ENCODE data around the gene OR10G3.
"Not testable (repeated sequence)": the region's sequence is repeated elsewhere in the genome, so short reads cannot be mapped to it uniquely, and the experiment has no call there.

OR10G3 gene

DNA sequence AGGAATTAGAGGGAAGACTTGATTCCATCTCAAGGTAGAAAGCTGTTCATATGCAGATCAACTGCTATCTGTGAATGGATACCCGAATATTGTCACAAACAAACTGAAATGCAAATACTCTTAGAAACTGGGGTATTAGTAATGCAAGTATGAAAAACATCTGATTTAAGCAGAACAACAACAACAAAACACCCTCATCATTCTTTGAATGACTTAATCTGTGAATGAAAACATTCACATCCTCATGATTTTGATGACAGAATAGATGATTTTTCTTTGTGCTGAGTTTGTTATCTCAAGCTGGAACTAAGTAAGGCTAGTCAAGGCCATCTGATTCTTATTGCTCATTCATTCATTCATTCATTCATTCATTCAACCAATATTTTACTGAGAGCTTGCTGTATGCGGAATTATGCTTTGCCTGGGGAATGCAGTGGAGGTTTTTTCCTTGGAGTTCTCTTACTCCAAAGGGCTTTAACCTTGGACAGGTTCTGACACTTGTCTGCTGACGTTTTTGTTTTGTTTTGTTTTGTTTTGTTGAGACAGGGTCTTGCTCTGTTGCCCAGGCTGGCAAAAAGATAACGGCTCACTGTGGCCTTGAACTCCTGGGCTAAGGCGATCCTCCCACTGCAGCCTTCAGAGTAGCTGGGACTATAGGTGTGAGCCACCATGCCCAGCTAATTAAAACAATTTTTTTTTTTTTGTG lies 23.3 kb downstream of the OR10G3 start:
- Histone ChIP-seq H3K36me3 (ENCODE audit: control insufficient read depth, low read depth, low read length) (no peaks in the 10 kb centered on the region), H3K27ac (ENCODE audit: low read length) (peak overlapping the region; percentile 94), H3K4me3 (ENCODE audit: low read length) (peak overlapping the region; percentile 10), H3K27me3 (ENCODE audit: control insufficient read depth, insufficient read depth, low read length) (no peaks in the 10 kb centered on the region), H3K9ac (ENCODE audit: low read length) (peak overlapping the region; percentile 82), H3K9me3 (ENCODE audit: control insufficient read depth, low read depth, low read length) (no peaks in the 10 kb centered on the region), H3K4me1 (ENCODE audit: control insufficient read depth, low read depth, low read length) (peaks cover 26% of the 10 kb centered on the region)

DNA sequence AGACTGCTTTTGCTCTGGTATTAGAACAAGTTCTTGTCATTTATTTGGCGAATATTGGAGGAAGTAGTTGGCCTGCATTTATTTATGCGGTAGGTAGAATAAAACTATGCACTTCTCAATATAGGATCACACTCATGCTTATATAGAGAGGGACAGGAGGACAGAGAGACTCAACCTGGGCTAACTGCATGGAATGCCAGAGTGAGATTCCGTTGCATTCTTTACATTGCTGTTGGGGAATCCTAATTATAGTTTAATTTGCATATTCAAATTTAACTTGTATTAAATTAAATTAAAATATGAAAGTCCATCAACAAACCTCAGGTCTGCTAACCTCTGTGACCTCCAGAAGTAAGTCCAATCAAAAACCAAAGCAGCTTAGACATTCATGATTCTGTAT lies 26.6 kb downstream of the OR10G3 start:
- H3K4me1 ChIP-seq (ENCODE audit: control insufficient read depth, low read depth, low read length), result peaks cover 26% of the 10 kb centered on the region
- no peaks in the 10 kb centered on the region for H3K36me3 ChIP-seq (ENCODE audit: control insufficient read depth, low read depth, low read length)
- no peak overlapping the region for H3K4me3 ChIP-seq (ENCODE audit: low read length)
- H3K9me3 ChIP-seq (ENCODE audit: control insufficient read depth, low read depth, low read length), result no peaks in the 10 kb centered on the region
- H3K27ac ChIP-seq (ENCODE audit: low read length), result peak overlapping the region; percentile 53
- H3K27me3 ChIP-seq (ENCODE audit: control insufficient read depth, insufficient read depth, low read length), result no peaks in the 10 kb centered on the region
- H3K9ac ChIP-seq (ENCODE audit: low read length), result no peak overlapping the region

DNA sequence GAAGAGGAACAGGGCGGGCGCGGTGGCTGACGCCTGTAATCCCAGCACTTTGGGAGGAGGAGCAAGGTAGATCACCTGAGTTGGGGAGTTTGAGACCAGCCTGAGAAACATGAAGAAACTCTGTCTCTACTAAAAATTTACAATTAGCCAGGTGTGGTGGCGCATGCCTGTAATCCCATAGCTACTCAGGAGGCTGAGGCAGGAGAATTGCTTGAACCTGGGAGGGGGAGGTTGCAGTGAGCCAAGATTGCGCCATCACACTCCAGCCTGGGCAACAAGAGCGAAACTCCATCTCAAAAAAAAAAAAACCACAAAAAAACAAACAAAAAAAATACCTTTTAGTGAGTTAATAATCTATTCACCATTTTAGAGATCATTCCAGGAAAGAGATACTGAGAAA lies 35.3 kb downstream of the OR10G3 start:
- not testable (repeated sequence) for H3K4me3 ChIP-seq (ENCODE audit: low read length); H3K9me3 ChIP-seq (ENCODE audit: control insufficient read depth, low read depth, low read length); H3K9ac ChIP-seq (ENCODE audit: low read length); H3K27ac ChIP-seq (ENCODE audit: low read length); H3K27me3 ChIP-seq (ENCODE audit: control insufficient read depth, insufficient read depth, low read length); H3K36me3 ChIP-seq (ENCODE audit: control insufficient read depth, low read depth, low read length)
- peaks cover 24% of the 10 kb centered on the region for H3K4me1 ChIP-seq (ENCODE audit: control insufficient read depth, low read depth, low read length)

DNA sequence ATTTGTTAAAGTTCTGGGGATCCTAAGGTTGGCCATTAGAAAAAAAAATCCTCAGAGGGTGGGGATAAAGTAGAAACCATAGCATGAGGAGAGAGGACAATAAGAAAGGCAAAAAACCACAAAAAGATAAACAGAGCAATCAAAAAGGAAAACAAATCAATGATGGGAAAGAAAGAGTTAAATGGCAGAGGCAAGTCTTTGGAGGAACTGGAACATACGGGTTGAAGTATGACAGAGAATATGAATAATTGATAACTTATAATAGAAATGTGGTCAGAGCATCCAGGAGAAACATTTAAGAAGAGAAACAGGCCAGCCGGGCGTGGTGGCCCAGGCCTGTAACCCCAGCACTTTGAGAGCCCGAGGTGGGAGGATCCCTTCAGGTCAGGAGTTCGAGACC lies 35.9 kb downstream of the OR10G3 start:
- H3K9me3 ChIP-seq (ENCODE audit: control insufficient read depth, low read depth, low read length), result no peaks in the 10 kb centered on the region
- H3K36me3 ChIP-seq (ENCODE audit: control insufficient read depth, low read depth, low read length), result no peaks in the 10 kb centered on the region
- peak overlapping the region; percentile 55 for H3K9ac ChIP-seq (ENCODE audit: low read length)
- peak overlapping the region; percentile 86 for H3K27ac ChIP-seq (ENCODE audit: low read length)
- H3K4me1 ChIP-seq (ENCODE audit: control insufficient read depth, low read depth, low read length), result peaks cover 30% of the 10 kb centered on the region
- peak overlapping the region; percentile 52 for H3K4me3 ChIP-seq (ENCODE audit: low read length)
- H3K27me3 ChIP-seq (ENCODE audit: control insufficient read depth, insufficient read depth, low read length), result no peaks in the 10 kb centered on the region

DNA sequence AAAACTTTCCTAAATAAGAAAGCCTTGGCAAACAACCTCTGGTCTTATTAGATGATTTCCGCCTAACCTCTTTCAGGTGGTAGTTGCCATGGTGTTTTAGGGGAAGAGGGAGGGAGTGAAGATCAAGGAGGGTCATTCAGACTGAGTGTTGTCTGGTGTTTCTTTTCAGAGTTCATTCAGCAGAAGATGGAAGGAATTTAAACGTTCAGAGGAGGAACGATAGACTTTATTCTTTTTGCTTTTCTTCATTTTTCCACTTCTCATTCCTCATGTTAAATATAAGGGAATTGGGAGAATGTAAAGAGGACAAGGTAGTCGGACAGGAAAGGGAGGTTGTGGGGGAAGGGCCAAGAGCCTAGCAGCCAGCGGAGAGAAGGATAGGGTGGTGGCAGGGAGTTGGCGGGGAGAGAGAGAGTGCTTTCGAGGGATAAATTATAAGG lies 36.3 kb downstream of the OR10G3 start:
- peak overlapping the region; percentile 52 for H3K4me3 ChIP-seq (ENCODE audit: low read length)
- no peaks in the 10 kb centered on the region for H3K9me3 ChIP-seq (ENCODE audit: control insufficient read depth, low read depth, low read length)
- H3K27me3 ChIP-seq (ENCODE audit: control insufficient read depth, insufficient read depth, low read length), result no peaks in the 10 kb centered on the region
- H3K36me3 ChIP-seq (ENCODE audit: control insufficient read depth, low read depth, low read length), result no peaks in the 10 kb centered on the region
- H3K9ac ChIP-seq (ENCODE audit: low read length), result peak overlapping the region; percentile 55
- peaks cover 34% of the 10 kb centered on the region for H3K4me1 ChIP-seq (ENCODE audit: control insufficient read depth, low read depth, low read length)
- peak overlapping the region; percentile 86 for H3K27ac ChIP-seq (ENCODE audit: low read length)

DNA sequence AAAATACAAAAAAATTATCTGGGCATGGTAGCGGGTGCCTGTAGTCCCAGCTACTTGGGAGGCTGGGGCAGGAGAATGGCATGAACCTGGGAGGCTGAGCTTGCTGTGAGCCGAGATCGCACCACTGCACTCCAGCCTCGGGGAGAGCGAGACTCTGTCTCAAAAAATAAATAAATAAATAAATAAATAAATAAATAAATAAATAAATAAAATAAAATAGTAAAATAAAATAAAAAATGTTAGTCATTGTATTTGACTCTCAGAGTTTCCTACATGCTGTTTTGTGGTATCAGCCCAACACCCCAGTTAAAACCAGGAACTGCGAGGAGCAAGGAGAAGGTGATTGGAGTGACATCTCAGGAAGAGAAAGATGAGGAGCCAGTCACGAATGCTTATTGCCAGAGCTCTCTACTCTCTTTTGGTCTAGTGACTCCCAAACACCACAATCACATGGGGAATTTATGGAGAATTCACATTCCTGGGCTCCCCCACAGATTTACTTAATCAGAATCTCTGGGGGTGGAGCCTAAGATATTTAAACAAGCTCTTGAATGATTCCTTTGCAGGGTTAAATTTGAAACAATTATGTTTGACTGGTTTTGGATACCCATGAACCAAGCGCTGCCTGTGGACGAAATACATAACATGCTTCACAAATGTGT lies 38.3 kb downstream of the OR10G3 start:
- H3K27me3 ChIP-seq (ENCODE audit: control insufficient read depth, insufficient read depth, low read length), result no peaks in the 10 kb centered on the region
- H3K27ac ChIP-seq (ENCODE audit: low read length), result peak overlapping the region; percentile 2
- no peak overlapping the region for H3K4me3 ChIP-seq (ENCODE audit: low read length)
- H3K9me3 ChIP-seq (ENCODE audit: control insufficient read depth, low read depth, low read length), result no peaks in the 10 kb centered on the region
- H3K9ac ChIP-seq (ENCODE audit: low read length), result no peak overlapping the region
- peaks cover 43% of the 10 kb centered on the region for H3K4me1 ChIP-seq (ENCODE audit: control insufficient read depth, low read depth, low read length)
- no peaks in the 10 kb centered on the region for H3K36me3 ChIP-seq (ENCODE audit: control insufficient read depth, low read depth, low read length)

DNA sequence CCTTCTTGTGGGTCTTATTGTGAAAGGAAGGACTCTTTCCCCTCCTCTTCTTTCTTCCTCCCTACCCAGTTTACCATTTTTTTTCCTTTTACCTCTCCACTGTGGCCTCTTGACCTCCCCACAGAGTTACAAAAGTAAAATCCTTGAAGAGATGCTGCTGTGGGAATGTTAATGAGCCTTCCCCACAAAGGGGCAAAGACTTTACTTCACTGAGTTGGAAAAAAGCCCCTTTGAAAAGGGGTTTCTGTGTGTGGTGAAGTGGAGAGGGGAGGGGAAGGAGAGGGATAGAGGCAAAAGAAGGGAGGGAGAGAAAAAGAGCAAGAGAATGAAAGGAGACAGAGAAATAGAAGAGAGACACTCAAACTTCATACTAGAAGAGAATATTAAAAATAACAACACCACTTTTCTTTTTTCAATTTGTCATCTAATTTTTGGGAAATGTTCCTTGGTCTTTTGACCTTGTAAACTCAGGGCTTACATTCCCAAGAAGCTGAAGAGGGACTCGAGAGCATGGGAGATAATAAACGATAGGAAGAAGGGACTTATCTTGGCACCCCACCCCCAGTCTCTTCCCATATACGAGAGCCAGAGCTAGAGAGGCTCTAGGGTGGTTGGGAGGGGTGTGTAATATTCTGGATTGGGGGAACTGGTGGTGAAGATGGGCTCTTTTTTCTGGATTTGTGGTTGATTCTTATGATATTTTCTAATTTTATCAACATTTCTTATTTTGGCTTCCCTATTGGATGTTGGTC lies 40.5 kb downstream of the OR10G3 start:
- H3K27me3 ChIP-seq (ENCODE audit: control insufficient read depth, insufficient read depth, low read length), result no peaks in the 10 kb centered on the region
- H3K36me3 ChIP-seq (ENCODE audit: control insufficient read depth, low read depth, low read length), result no peaks in the 10 kb centered on the region
- H3K9ac ChIP-seq (ENCODE audit: low read length), result peak overlapping the region; percentile 40
- H3K4me1 ChIP-seq (ENCODE audit: control insufficient read depth, low read depth, low read length), result peaks cover 48% of the 10 kb centered on the region
- peak overlapping the region; percentile 48 for H3K4me3 ChIP-seq (ENCODE audit: low read length)
- H3K9me3 ChIP-seq (ENCODE audit: control insufficient read depth, low read depth, low read length), result no peaks in the 10 kb centered on the region
- H3K27ac ChIP-seq (ENCODE audit: low read length), result peak overlapping the region; percentile 73

DNA sequence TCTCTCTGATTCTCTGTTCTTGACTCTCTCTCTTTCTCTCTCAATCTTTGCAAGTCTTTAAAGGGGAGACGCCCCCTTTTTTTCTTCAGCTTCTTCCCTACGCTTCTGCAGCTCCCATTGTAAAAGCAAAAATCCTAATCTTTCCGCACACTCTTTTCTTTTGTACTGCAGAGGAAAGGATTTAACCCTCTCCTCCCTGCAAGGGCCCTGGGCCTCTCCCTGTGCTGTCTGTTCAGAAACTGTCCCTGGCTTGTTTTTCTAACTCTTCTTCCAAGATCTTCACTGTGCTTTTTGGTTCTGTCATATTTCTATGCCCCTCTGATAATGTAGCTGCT lies 42.8 kb downstream of the OR10G3 start:
- Histone ChIP-seq H3K4me3 (ENCODE audit: low read length) (peak overlapping the region; percentile 93), H3K27ac (ENCODE audit: low read length) (peak overlapping the region; percentile 92), H3K9ac (ENCODE audit: low read length) (peak overlapping the region; percentile 98), H3K36me3 (ENCODE audit: control insufficient read depth, low read depth, low read length) (no peaks in the 10 kb centered on the region), H3K4me1 (ENCODE audit: control insufficient read depth, low read depth, low read length) (peaks cover 48% of the 10 kb centered on the region), H3K27me3 (ENCODE audit: control insufficient read depth, insufficient read depth, low read length) (no peaks in the 10 kb centered on the region), H3K9me3 (ENCODE audit: control insufficient read depth, low read depth, low read length) (no peaks in the 10 kb centered on the region)

DNA sequence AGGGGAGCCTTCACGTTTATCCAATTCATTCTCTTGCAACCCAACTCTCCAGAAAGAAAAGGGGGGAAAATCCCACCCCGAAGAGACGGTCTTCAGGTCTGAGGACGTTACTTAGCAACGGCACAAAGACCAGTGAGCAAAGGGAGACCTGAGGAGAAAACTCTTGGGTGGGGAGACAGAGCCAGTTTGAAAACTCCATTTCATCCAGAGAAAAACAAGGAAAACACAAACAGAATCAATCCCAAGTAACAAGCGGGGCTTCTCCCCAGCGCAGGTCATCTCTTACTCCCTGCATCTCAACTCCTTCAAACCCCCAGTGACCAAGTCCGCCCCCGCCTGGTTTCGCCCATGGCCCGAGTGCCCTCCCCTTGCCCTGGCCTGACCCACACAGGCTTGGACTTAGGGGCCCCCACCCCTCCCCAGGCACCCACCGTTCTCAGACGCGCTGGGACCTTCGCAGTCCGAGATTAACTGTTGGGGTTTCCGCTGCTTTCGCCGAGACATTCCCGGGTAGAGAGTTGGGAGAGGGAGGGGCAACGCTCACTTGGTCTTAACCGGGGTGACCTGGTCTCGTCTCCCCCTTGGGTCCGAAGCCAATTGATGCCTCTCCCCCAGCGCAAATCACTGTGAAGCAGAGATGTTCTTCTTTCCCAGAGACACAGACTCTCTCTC lies 43.3 kb downstream of the OR10G3 start:
- Histone ChIP-seq H3K9me3 (ENCODE audit: control insufficient read depth, low read depth, low read length) (no peaks in the 10 kb centered on the region), H3K27ac (ENCODE audit: low read length) (peak overlapping the region; percentile 92), H3K4me1 (ENCODE audit: control insufficient read depth, low read depth, low read length) (peaks cover 43% of the 10 kb centered on the region), H3K36me3 (ENCODE audit: control insufficient read depth, low read depth, low read length) (no peaks in the 10 kb centered on the region), H3K27me3 (ENCODE audit: control insufficient read depth, insufficient read depth, low read length) (no peaks in the 10 kb centered on the region), H3K9ac (ENCODE audit: low read length) (peak overlapping the region; percentile 98), H3K4me3 (ENCODE audit: low read length) (peak overlapping the region; percentile 93)

DNA sequence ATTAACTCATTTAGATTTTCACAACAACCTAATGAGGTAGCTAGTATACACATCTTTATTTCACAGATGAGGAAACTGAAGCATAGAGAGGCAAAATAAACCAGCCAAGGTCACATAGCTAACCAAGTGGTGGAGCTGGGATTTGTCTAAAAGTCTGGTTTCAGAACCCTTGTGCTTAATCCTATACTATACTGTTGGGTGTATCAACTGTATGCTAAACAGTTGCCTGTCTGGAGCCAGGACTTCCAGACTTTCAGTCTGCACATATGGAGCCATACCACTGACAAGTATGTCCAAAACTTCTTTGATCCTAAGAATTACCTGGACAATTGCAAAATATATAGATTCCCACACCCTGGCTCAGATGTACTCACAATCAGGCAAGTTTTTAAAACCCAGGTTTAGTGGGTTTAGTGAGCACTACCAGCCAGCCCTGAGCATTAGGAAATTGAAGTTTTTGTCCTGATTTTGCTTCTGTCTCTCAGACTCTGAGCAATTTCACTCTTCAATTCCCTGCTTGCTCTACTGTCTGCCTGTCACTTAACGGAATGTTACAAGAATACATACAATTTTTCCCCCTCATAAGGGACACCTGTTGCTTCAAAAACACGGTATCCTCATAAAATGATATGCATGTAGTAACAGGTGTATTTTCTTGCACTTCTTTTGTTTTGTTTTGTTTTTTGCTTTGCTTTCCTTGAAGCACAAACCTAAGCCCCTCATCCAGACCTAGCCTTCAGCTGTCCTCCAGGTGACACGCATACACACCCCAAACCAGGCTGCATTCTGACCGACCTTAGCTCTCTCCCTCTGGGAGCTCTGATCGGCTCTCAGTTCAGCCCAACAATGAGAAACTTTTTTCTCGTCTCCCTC lies 44.1 kb downstream of the OR10G3 start:
- H3K4me3 ChIP-seq (ENCODE audit: low read length), result peak overlapping the region; percentile 93
- no peaks in the 10 kb centered on the region for H3K9me3 ChIP-seq (ENCODE audit: control insufficient read depth, low read depth, low read length)
- H3K36me3 ChIP-seq (ENCODE audit: control insufficient read depth, low read depth, low read length), result no peaks in the 10 kb centered on the region
- peak overlapping the region; percentile 98 for H3K9ac ChIP-seq (ENCODE audit: low read length)
- no peaks in the 10 kb centered on the region for H3K27me3 ChIP-seq (ENCODE audit: control insufficient read depth, insufficient read depth, low read length)
- H3K4me1 ChIP-seq (ENCODE audit: control insufficient read depth, low read depth, low read length), result peaks cover 47% of the 10 kb centered on the region
- H3K27ac ChIP-seq (ENCODE audit: low read length), result peak overlapping the region; percentile 92
